ENCODE data around the gene SLC8A1.

Gene SLC8A1

DNA sequence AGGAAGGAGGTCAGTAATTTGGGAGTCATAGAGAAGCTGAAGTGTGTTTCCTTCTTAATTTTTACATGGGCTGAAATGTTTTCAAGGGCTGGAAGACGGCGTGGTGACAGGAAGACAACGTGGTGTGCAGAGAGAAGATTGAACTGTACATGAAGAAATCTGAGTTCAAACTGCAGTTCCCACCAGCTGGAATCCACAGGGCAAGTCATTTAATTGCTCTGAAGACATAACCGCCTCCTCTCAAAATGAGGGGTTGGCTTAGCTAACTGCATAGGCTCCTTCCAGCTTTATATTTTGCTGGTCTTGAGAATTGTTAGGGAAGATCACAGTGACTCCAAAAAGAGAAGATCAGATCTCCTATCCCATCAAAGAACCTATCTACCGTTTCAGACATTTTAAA lies 103.9 kb downstream of the SLC8A1 start:
- DNase-seq = no peak

DNA sequence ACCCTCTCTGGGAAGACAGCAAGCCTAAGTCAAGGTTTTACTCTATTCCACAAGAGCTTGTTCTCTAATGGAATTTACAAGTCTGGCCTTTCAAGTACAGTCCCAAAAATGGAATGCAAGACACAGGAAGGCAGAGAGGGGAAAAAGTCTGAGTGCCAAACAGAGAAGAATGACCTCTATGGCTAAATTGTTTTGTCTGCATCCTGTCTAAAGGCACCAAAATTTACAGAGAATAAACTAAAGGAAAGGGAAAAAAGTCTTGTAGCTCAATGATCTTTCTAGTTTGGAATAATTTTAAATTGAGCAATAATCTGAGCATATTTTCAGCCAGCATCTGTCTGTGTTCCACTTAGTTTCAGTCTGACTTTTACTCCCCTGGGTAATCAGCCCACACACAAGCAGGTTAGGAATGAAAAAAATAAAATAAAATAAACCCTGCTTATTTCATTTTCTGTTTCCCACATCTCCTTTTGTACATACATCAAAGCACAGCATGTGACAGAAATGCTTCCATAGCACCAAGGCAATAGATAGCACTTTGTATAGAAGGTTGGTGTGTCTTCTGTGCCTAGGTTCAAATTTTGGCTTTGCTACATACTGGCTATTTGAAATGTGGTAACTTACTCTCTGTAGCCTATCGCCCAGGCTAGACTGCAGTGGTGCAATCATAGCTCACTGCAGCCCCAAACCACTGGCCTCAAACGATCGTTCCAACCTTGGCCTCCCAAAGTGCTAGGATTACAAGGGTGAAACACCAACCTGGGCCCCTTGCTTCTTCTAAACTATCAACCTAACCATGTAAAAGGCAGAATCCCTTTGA lies 105.1 kb downstream of the SLC8A1 start:
- no peak for DNase-seq

DNA sequence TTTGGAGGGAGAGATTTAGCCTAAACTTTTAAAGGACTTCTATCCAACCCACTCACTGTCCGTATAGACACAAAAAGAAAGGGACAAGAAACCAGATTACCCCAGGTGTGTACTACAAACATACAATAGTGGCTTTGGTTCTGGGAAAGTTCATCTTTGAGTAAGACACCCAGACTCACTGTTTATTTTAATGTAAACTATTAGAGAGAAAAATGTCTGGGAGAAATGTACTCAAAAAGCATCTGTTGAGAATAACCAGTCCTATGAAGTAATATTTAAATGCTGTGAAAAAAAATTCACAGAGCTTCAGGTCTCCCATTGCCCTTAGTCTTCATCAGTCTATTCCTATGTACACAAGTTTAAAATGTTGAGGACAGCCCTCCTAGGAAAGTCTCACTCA lies 107.5 kb downstream of the SLC8A1 start:
- DNase-seq = no peak

DNA sequence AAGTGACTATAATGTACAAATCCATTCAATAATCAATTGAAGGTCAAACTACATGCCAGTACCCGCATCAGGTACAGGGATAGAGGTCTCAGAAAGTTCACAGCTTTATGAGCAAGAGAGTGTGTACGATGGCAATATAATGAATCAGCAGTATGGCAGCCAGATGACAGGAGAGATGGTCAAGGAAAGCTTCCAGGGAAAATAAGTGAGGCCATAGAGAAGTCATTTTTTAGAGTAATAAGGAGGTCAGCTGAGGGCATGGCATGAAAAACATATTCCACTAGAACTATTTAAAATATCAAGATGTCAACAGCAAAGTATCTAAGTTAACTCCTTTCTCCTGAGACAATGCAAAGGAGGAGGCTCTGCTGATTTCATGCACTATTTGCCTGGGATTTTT lies 108.0 kb downstream of the SLC8A1 start:
- DNase-seq = no peak

DNA sequence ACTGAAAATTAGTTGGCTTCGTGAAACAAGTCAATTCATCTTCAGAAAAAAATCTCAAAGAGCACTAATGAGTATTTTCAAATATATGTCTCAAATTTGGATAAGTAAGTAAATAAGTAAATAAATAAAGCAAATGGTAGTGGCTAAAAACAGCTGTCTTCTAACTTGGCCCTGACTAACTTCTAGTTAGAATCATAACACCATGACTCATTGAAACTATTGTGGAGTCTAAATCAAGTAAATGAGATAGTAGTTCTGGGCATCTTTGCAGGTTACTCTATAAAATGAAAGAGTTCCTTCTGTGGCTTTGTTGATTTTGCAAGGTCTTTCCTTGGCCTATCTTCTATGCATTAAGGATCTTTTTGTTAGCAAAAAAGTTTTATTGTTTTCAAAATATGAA lies 110.7 kb downstream of the SLC8A1 start:
- no peak for DNase-seq

DNA sequence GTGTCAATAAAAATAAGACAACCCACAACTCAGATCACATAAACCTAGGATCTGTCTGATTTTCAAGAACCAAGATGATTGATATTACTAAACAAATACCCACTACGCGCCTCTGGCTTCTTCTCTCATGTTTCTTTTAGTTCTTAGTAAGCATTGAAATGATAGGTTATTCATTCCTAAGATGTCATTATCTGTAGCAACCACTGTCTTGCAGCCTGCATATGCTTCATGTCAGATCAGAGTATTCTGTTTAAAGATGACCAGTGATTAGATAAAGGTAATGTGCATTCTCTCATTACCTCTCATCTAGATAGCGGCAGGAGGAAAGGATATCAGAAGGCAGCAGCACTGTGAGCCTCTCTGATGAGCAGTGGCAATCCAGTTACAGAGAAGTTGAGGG lies 112.9 kb downstream of the SLC8A1 start:
- DNase-seq = no peak

DNA sequence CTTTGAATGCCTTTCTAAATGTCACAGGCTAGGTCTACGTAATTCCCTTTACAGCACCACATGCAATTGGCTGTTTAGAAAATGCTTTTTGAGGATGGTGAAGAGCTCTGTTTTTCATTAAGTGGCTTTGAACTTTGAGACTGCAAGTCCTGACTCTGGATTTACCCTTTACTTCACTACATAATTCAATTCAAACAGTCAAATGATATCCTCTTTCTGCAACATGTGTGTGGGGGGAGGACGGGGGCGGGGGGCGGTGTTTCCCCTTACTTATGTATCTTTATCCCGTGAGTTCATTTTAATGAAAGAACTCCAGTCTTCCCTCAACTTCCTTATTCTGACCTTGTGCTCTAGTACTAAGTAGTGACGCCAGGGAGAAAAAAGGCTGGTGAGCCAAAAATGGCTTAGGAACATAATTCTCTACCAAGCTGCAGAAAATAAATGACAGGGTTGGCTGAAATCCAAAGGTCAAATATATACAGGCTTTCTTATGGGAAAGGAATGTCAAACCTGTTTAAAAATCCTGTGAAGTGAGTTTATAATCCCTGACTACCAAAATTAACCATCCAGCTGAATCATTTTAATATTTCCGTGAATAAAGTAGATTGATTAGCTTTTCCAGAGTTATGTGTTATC lies 119.6 kb downstream of the SLC8A1 start:
- DNase-seq = no peak

DNA sequence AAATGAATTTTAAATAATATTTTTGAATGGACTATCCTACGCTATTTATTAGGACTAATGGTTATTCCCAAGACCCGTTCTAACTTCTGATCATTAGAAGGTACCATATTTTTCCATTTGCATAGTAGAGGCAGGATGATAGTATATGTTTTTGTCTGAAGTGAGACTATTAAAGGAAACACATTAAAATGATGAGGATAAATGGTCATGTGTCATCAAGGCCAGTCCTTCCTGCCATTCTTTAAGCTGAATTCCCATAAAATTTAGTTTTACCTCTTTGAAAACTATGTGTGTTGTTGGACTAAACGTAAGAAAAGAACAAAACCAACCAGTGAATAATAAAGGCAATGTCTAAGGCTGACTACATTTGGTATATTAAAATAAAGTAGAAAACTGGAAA lies 121.8 kb downstream of the SLC8A1 start:
- no peak for DNase-seq

DNA sequence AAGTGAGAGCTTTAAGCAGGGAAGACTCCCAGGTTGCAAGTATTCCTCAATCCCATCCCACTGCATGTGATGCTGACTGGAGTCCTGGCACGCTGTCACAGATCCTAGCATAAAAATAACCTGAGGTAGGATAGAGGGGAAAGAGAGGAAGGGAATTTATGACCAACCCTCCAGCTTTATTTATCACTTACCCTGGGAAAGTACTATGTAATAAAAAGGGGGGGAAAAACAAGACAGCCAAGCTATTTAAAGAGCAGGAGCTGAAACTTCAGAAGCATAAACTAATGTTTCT lies 122.2 kb downstream of the SLC8A1 start:
- DNase-seq = no peak

DNA sequence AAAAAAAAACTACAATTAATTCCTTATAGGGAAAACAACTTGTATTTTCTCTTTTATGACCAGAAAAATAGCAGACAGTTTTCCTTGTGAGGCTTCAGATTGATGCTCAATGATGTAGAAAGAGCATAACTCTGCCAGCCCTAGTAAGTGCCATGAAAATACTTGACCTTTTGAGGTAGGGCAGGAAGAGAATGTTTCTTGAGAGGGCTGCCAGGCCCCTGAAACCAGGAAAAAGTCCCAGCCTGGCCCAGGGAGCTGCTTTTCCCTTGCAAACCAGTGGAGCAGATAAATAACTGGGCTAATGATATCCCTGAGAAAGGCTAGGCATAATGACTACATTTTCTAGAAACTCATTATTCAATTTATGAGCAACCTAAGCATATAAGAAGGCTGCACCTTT lies 126.8 kb downstream of the SLC8A1 start:
- no peak for DNase-seq

DNA sequence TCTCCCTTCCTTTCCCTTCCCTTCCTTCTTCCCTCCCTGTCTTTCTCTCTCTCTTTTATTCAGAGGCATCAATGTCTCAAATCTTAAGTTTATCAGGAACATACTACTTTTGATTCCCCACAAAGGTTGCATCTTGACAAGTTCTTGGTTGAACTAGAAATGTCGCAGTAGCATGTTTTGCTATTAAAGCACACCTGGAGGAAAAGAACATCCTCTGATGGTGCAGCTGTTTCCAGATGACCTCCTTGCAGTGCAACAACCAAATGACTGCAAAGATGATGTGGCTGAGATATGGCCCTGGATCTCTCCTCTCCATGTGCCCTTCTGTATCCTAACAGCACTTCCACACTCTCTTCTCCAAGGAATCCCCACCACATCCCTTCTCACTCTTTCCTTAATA lies 127.2 kb downstream of the SLC8A1 start:
- DNase-seq = no peak

DNA sequence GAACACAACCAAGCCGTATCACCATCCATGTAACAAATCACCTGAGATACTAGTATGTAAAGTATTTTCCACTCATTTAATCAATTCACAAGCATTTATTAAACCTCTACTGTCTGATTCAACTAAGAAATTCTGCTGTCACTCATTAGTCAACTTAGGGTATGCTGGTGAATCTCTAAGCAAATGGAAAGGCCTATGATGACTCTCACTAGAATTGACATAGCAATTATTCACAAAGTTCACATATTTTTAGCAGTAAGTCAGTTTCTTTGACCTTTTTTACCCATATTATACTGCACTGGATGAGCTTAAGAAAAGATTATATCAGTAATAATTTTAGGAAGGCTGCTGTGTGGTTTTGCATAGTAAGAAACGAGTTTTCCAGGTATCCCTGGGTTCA lies 130.1 kb downstream of the SLC8A1 start:
- no peak for DNase-seq

DNA sequence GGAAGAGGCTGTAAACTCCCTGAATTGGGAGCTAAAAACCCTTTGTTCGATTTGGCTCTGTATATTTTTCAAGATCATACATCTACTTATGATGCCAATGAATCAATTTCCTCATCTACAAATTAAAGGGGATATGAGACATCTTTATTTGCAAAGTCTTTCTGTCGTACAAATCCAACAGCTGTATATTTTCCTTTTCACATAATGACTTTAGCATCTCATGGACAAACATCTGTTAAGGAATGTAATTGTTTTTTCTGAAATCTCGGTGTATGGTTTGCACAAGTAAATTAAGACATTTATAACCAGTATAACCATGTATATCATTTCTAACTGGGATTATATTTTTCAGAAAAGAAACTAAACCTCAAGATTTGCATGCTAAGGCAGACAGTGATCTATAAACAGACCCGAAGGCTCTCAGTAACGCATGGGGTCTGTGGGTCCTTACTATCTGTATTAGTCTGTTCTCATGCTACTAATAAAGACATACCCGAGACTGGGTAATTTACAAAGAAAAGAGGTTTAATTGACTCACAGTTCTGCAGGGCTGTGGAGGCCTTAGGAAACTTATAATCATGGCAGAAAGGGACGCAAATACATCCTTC lies 130.8 kb downstream of the SLC8A1 start:
- no peak for DNase-seq

DNA sequence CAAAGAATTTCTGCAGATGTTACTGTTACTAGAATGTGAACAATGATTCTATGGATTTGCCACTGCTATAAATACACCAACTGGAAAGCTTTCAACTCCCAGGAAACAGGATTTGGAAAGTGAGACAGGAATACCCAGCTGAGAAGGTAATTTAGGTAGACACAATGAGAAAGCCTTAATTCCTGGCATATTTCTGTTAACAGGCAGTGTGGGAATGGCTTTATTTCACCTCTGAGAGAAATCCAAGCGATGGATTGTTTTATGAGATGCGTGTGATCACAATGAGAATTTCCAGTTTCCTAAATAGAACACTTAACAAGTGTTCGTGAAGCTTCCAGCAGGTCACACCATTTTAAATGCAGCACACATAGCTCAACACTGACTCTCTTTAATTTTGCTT lies 133.0 kb downstream of the SLC8A1 start:
- no peak for DNase-seq

DNA sequence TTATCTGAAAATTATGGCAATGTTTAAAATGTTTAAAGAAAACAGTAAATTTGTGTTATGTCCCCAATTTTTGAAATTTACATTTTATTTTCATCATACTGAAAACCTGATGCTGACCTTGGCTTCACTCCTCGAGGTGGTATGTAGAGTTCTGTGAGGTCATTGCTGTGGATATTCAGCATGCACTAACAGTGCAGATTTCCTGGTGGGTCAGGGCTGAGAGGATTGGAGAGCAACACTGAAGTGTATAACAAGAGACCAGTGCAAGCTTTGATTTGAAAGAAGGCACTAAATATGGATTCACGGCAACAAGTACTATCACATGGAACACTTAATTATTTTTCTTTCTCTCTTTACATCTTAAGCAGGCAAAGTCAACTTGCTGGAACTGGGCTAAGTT lies 134.1 kb downstream of the SLC8A1 start:
- no peak for DNase-seq

DNA sequence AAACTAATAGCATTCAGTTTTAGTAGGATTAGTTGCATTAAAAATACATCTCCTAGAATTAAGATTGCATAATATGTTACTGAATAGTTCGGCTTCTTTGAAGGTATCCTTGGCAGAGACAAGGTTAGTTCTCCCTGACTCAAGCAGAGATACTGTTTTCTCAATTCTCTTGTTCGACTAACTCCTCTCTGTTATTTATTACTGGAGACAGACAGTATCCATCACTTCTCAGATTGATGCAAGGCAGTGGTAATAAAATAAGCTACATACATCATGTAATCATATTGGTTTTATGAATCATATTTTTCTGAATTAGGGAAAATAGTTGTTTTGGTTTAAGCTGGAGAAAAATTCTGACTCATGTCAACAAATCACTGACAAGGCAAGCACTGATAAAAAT lies 134.8 kb downstream of the SLC8A1 start:
- no peak for DNase-seq

DNA sequence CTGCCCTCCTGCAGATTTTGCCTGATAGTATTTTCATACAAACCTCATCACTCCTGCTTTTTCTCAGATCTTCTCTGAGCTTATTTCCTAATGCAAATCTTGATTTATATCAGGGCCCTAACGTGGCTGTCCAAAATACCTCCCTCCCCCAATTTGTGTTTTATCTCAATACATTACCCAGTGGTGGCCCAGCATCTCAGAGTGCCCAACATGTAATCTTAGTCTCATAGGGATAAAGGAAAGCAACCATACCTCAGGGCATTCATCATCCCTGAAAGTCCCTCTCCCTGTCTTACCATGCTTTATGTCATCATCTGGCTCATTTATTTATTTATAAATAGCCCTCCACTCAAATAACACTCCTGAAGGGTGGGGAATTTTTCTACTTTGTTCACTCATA lies 135.3 kb downstream of the SLC8A1 start:
- DNase-seq = no peak

DNA sequence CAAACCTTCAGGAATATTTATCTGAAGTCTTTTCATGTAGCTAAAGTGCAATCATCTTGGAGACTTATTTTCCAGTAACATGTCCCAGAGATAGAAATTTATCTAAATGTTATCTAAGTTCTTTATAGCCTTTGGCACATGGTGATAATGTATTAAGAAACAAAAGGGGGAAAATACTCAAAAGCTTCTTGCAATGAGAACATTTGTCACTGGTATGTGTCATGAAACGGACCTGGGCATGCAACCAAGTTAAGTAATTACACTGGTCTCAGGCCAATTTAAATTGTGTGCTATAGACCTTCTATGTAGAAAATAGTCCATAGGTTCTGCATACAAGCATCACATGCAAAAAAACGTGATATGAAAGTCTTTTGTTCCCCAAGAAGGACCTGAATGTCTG lies 136.2 kb downstream of the SLC8A1 start:
- no peak for DNase-seq

DNA sequence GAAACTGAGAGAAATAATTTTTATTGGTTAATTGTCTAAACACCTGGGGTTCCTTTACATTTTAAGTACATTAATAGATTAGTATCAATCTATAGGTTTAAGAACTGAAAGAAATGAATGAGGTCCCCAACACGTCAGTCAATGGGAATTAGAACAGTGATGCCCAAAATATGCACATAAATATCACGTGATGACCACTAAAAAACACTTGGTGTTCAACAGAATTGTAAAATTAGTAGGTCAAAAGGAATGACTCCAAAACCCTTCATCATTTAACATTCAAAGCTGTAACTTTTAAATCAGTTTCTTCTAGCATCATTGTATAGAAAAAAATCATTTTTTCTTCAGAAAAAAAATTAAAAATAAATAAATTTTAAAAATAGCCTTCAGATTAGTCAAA lies 140.9 kb downstream of the SLC8A1 start:
- no peak for DNase-seq

DNA sequence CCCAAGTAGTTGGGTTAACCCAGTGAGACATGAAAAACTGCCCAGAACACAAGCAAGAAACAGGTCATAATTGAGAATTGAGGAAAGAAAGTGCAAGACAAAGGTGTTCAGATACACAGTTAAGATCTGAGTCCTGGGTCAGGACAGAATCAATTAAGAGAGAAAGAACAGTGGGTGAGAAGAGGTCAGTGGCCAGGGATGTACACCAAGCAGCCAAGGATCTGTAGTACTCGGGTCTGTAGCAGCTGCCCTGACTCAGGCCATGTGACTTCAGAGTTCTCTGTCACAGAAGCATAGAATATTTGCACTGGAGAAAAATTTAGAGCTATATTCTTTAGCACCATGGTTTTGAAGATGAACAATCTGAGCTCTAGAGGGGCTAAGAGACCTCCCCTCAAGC lies 141.6 kb downstream of the SLC8A1 start:
- no peak for DNase-seq

DNA sequence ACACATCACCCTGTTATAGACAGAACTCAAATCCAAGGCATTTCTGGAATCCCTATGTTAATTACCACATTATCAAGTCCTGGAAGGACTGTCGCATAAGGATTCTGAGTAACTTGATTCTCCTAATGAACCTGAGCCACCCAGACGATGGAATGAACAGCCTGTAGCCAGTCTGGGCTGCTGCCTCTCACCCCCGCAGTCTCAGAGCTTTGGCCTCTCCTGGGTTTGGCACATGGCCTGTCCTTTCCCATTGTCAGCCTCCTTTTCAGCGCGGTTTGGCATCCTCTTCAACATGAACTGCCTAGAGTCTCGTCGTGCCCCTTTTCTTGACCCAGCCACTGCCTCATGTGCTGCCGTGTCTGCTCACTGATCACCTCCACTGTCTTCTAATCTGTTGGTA lies 147.6 kb downstream of the SLC8A1 start:
- no peak for DNase-seq

DNA sequence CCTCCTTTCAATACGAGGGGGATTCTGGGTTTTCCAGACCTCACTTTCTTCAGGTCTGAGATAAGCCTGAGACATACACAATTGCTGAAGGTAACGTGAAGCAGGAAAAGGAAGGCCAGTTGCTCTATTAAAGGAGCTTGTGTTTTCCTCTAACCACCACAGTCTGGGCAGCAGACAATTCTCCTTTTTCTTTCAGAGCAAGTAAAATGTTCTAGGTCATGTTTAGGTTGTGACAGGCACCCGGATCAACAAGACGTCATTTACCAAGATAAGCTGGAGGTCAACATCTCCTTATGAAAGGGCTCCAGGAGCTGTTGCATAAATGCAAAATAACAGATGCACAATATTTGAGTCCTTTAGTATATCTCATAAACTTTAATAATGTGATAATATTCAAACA lies 148.1 kb downstream of the SLC8A1 start:
- DNase-seq = no peak

DNA sequence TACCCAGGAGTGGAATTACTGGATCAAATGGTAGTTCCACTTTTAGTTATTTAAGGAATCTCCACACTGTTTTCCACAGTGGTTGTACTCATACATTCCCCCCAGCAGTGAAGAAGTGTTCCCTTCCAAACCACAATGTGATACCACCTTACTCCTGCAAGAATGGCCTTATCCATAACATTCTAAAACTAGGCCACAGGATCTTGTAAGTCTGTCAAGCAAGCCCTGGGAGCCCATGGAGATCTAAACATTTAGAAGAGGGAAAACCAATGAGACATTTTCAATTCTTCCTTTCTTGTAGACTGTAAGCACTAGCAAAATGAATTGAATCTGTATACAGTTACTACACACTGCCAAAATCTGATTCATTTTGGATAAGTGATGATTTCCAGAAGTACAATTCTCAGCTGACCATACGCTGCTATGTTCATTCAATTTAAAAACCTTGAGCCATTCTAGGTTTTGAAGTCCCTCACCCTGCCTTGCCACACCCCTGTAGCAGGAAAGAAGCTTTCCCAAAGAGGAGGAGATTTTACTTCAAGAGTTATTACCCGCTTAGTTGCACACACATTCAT lies 149.1 kb downstream of the SLC8A1 start:
- no peak for DNase-seq

DNA sequence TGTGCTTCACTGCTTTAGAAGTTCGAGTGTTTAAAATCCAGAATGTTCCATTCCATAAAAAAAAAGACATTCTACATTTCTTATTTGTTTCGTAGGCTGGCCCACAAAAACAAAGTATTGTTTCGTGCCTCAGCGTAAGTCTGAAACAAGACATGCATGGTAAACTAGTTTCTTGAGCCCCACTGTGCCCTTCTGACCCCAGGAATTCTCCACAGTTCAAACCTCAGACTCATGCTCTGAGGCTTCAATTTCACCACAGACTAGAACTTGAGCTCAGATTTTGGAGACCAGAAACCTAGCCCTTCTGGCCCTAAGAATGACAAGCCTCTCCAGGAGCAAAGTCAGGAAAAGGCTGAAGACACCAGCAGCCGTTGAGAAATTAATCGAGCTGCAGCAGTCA lies 151.5 kb downstream of the SLC8A1 start:
- DNase-seq = no peak

All from SIG-M5 (cell line).